ENCODE data around the gene MAP3K5.
A peak's percentile ranks its signal among the peaks of the same experiment; 100 is the strongest.

The MAP3K5 gene

GRCh38 chr6:136546331-136546730 lies 245.9 kb downstream of the MAP3K5 start:
- DNase-seq (ENCODE audit: low read depth, low spot score), result no peak

DNA sequence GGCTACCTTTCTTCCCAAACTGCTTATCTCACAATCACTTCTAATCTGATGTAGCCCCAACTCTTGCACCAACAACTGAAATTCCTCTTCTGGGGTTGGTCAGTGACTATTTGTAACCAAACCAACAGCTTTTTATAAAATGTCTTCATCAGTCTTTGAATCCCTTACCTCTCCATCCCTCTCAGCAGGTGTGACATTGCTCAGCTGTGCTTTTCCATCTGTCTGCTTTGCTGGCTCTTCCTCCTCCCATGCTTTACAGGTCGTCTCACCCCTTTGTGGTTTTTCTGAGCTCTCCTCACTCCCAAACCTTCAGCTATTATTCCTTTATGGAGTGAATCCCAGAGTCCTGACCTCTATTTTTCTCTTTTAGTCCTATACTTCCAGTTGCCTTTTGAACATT lies 248.0 kb downstream of the MAP3K5 start:
- no peak for DNase-seq (ENCODE audit: low read depth, low spot score)

DNA sequence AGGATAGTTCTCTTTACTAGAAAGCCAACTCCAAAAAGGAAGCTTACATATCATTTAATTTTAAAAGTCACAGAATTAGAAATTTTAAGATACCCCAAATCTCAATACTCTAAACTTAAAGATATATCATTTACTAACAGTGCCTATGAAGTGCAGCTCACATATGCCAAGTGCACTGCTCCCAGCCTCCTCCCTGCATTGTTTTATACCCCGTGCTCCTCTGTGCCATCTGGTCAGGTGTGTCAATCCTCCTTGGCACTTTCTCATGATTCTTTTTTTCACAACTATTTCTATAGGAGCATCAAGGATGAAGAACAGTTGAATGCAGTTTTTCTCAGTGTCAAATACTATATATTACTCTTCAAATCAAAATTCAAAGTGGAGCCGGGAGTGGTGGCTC lies 250.9 kb downstream of the MAP3K5 start:
- no peak for DNase-seq (ENCODE audit: low read depth, low spot score)

DNA sequence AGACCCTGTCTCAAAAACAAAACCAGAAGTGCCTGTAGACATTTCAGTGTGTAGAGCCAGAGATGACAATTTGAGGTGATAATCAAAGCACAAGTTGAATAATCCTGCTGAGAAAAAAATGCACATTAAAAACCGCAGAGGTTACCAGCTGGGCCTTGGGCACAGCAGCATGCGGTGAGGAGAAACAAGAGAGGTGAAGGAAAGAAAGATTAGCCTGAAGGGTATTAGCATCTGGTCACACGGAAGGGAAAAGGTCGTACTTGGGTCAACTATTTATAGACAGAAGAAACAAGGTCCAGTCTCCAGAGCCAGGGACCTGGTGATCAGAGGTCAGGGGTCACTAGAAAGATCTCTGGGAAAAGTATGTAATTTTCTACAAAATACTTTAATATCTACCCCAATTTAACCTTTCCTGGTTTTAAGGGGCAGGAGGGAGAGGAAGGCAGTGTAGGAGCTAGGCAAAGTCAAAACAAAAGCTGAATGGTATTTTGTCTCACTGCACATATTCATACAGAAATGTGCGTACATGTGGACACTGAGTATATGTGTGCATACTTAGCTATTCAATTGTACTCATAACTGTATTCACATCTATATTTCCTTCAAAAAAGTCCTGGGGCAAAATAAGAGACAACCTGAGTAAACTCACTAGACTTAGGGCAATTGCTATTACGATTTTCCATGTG lies 252.2 kb downstream of the MAP3K5 start:
- DNase-seq (ENCODE audit: low read depth, low spot score), result no peak

DNA sequence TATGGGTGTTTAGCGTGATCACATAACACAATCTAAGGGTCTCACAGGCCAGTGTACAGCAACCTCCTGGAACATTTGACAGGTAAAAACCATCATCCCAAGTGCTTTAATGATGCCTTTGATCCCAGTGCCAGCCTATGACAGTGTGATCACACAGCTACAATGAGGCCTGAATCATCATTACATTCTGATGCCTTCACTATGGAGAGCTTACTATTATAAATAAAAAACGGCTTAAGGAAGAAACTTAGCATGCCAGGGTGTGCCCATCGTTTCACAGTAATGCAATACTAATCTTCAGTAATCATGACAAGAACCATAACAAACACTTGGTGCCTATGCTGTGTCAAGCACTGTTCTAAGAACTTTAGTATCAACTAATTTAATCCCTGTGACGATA lies 253.4 kb downstream of the MAP3K5 start:
- no peak for DNase-seq (ENCODE audit: low read depth, low spot score)

DNA sequence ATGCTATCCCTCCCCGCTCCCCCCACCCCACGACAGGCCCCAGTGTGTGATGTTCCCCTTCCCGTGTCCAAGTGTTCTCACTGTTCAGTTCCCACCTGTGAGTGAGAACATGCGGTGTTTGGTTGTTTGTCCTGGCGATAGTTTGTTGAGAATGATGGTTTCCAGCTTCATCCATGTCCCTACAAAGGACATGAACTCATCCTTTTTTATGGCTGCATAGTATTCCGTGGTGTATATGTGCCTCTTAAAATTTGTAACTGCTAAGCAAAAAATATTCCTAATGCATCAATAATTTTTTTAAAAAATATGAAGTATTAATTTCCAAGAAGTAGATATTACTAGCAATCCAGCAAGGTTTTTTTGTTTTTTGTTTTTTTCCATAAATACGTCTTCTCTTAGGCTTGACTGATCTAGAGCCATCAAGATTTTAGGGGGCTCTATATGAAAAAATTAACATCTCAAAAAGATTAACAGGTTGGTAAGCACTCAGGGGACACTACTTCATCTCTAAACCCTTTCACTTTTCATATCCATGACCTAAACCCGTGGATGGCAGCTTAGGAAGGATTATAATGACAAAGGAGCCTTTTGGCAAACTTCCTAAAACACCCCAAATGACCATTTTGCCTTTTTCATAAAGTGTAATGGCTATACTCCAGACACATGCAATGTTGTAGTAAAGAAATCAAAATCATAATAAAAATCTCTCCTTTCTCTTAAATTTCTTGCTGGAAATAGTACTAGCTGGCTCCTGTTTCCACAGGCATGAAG lies 256.2 kb downstream of the MAP3K5 start:
- DNase-seq (ENCODE audit: low read depth, low spot score), result no peak

DNA sequence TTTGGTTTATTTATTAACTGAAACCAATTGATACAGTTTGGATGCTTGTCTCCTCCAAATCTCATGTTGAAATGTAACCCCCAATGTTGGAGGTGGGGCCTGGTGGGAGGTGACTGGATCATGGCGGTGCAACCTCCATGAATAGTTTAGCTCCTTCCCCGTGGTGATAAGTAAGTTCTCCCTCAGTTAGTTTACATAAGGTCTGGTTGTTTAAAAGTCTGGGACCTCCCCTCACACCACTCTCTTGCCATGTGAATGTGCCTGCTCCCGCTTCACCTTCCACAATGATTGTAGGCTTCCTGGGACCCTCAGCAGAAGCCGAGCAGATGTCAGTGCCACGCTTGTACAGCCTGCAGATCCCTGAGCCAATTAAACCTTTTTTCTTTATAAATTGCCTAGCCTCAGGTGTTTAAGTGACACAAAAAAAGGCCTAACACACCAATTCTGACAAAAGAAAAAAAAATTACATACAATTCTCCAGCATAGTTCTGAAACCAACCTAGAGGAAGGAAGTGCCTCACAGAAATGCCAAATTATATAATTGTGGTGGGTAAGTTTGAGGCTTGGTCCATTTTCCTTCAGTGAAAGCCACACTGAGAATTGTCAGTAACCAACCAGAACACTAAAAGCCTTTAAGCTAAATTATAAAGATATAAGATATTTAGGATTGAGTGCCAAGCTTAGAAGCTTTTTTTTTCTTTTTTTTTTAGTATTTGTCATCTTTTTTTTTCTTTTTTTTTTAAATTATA lies 257.1 kb downstream of the MAP3K5 start:
- no peak for DNase-seq (ENCODE audit: low read depth, low spot score)

- no peak for DNase-seq (ENCODE audit: low read depth, low spot score)
These were observed 258.0 kb downstream of the MAP3K5 start for GRCh38 chr6:136534268-136534667.

DNA sequence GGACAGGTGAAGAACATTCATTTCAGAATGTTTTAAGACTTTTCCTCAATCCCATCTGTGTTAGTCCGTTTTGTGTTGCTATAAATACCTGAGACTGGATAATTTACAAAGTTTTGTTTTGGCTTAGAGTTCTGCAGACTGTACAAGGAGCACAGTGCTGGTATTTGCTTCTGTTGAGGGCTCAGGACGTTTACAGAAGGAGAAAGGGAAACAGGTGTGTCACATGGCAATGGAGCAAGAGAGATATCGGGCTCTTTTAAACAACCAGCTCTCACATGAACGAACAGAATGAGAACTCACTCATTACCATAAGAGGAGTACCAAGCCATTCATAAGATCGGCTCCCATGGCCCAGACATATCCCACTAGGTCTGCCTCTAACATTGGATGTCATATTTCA lies 258.8 kb downstream of the MAP3K5 start:
- DNase-seq (ENCODE audit: low read depth, low spot score), result no peak

DNA sequence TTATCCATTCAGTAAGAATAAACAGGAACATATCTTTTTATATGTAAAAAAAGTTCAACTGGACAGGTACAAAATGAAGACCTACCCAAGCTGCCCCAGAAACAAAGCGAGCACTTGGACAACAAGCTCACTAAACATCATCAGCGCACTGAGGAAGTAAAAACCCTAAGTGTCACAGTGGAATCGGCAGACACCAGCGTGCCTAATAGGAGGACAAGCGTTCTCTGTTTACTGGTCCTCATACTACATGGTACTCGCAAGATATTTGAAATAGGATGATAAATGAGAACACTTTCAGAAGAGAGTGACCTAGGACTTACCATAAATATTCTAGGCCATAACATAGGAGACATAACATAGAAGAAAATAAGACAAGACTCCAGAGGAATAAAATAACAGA lies 260.2 kb downstream of the MAP3K5 start:
- DNase-seq (ENCODE audit: low read depth, low spot score), result no peak

- DNase-seq (ENCODE audit: low read depth, low spot score), result no peak
These were observed 262.6 kb downstream of the MAP3K5 start for GRCh38 chr6:136529710-136530109.

DNA sequence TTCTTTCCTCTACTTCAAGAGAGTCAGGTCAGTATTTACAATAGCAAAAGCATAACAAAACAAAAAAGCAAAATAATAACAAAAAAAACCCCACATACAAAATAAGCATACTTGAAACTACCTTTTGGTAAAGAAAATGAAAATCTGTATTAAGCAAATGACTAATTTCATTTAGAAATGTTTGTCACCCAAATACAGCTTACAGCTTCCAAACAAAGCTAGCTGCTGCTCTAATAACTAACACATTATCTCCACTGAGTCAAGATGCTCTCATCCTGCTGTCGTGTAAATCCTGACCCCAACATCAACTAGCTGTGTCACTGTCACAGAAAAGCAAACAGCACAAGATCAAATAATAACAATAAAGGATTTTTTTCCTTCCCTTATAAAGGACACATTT lies 263.8 kb downstream of the MAP3K5 start:
- no peak for DNase-seq (ENCODE audit: low read depth, low spot score)

- no peak for DNase-seq (ENCODE audit: low read depth, low spot score)
These were observed 264.4 kb downstream of the MAP3K5 start for GRCh38 chr6:136527831-136528230.

DNA sequence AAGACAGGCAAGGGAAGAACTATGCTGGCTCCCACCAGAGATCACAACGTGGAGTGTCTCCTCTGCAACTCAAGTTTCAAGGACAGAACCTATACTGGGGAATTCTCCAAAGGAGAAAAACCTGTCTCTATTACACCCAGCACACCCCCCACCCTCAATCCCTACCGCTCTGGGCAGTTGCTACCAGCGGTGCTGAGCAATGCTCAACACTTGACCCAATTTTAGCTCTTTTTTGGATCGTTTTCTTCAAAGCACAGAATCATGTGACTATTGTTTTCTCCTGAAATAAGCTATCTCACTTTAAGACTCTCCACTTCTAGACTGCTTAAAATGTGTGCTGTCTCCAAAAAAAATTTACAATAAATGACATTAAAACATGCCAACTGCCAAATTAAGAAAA lies 265.3 kb downstream of the MAP3K5 start:
- DNase-seq (ENCODE audit: low read depth, low spot score), result no peak

DNA sequence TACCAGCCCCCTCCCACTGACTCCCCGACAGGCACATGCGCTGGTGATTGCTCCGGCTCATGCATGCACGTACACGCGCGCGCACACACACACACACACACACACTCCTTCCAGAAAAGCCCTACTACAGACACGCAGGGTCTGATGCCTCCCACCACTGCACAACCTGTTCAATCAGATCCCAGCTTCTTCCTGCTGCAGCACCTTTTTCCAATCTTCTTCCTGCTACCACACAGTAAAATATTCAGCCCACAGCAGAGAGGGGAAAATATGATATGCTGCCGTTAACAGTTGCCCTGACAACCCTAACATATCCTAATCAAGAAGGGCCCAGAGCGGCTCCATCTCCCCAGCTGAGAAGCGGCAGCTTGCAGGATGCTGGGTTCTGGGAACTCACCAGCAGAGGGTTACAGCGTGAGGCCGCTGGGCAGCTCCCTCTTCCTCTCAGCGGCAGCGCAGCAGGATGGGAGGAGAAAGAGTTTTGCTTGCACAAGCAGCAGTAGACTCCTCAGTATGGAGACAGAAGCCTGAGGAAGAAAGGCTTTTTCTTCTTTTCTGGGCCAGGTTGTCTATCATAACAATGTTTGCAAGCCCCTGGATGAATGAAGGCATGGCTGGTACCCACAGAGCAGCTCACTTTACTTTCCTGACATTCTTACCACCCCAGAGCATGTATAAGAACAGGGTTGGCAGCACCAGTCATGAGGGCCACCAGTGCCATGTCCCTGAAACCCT lies 265.9 kb downstream of the MAP3K5 start:
- peak; percentile 23 for DNase-seq (ENCODE audit: low read depth, low spot score)

DNA sequence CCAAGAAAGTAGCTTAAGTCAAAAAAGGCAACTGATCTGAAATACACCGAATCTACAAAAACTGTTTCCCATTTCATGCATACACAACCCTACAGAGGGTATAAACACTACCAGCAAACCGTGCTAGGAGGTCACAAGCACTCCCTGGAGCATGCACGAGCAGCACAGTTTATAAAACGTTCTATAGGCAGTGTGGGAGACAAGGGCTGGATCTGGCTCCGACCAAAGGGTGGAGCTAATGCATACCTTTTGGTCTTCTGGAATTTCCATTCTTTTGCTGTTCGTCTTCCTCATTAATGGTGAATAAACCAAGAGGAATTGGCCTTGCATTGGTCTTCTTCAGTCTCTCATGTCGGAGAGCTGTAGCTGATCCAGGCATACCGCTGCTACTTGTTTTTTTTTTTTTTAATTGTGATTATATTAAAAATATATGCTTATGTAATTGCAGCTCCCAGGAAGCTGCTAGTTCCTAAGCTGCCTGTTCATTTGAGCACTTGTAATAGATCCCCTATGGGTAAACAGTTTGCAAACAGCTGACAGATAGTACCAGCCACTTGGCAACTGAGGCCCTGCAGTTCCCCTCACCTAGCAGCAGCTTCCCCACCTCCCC lies 266.6 kb downstream of the MAP3K5 start:
- no peak for DNase-seq (ENCODE audit: low read depth, low spot score)

DNA sequence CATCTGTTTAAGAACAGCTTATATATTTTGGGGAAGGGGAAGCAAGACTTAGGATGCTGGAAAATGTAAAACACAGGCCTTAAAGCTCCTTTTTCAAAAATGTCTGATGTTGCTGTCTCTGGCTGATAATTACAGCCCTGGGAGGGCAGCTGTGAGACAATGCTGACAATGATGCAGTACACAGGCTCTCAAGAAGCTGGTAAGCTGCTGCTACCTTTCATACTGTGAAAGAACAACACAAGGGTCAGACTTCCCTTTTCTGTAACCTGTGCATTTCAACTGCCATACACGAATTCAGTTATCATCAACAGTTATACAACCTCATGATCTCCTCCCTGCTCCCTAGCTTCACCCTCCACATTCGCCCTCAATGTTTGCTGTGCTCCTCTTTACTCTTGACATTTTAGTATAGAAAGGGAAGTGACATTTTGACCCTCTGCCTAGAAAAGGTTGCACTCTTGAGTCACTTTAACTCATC lies 267.3 kb downstream of the MAP3K5 start:
- DNase-seq (ENCODE audit: low read depth, low spot score), result no peak

GRCh38 chr6:136524339-136524935 lies 267.8 kb downstream of the MAP3K5 start:
- no peak for DNase-seq (ENCODE audit: low read depth, low spot score)

DNA sequence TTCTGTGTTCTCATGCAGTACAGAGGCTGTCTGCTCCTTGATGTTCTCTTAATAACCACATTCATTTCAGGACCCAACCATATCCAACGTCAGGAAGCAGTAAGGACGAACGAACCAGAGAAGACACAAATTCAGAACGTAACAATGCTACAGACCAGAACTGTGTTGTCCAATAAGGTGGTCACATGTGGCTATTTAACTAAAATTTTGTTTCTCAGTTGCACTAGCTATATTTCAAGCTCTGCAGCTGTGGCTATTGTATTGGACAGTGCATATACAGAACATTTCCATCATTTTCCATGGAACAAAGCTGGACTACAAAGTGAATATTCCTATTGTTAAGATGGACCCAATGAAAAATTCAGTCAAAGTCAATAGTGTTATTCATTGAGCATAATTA lies 269.1 kb downstream of the MAP3K5 start:
- no peak for DNase-seq (ENCODE audit: low read depth, low spot score)

GRCh38 chr6:136522636-136523035 lies 269.6 kb downstream of the MAP3K5 start:
- no peak for DNase-seq (ENCODE audit: low read depth, low spot score)

DNA sequence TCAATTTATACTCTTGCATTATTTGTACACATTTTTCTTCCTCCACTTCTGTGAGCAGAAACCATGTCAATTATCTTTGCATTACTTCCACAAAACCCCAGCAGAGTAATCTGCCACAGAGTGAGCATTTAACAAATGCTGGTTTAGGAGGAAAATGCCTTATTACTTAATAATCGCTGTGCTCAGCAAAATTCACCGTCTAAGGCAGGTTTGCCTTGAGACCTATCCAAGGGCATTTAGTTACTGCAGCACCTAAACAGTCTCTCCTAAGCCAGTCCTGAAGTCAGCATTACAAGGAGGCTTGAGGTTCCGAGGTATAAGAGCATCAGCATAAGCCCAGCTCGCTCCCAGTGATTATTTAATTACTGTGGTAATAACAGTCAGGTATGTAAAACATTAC lies 270.4 kb downstream of the MAP3K5 start:
- DNase-seq (ENCODE audit: low read depth, low spot score), result no peak
